Neuron (in vitro differentiated cells): Measurements from ENCODE around the gene NRXN3.

Experiments
- H2AFZ ChIP-seq: one replicate; pipeline ENCODE4 v1.6.1; 2013; ENCODE audit warnings: low read depth, mild to moderate bottlenecking, inconsistent platforms, low read length, moderate library complexity
- H3K27me3 ChIP-seq: one replicate; pipeline ENCODE4 v1.6.1; 2013; ENCODE audit warnings: low read length; ENCODE audit not compliant: insufficient read depth
- H3K36me3 ChIP-seq: one replicate; pipeline ENCODE4 v1.6.1; 2013; ENCODE audit warnings: low read length; ENCODE audit not compliant: insufficient read depth
- H3K4me1 ChIP-seq: one replicate; pipeline ENCODE4 v1.6.1; 2013; ENCODE audit warnings: low read length; ENCODE audit not compliant: insufficient read depth
- H3K4me3 ChIP-seq: 2 replicates; pipeline ENCODE4 v1.5.1; 2013; ENCODE audit warnings: mild to moderate bottlenecking, low read length, moderate library complexity
- H3K9me3 ChIP-seq: one replicate; pipeline ENCODE4 v1.6.1; 2013; ENCODE audit warnings: low read length

The NRXN3 gene

DNA sequence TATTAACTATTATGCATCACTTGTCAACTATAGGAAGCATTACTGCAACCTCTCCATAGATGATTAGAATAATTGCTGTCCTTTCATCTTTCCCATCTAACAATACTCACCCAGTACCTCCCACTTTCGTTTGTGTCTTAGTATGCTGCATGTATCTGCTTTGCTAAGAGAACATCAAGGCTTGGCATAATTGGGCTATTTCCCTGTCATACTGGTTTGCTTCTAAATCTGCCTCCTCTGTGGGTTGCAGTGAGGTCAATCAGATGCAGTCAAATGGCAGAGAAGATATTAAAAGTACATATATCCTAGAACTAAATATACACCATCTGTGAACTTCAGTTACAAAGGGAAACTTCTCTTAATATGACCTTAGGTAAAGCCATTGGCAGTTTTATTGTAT is 1330.3 kb downstream of the NRXN3 start:
- Histone ChIP-seq H3K4me1 (no peaks in the 10 kb centered on the region), H3K36me3 (no peaks in the 10 kb centered on the region), H3K9me3 (no peaks in the 10 kb centered on the region), H2AFZ (no peak overlapping the region), H3K27me3 (no peaks in the 10 kb centered on the region), H3K4me3 (no peak overlapping the region)

DNA sequence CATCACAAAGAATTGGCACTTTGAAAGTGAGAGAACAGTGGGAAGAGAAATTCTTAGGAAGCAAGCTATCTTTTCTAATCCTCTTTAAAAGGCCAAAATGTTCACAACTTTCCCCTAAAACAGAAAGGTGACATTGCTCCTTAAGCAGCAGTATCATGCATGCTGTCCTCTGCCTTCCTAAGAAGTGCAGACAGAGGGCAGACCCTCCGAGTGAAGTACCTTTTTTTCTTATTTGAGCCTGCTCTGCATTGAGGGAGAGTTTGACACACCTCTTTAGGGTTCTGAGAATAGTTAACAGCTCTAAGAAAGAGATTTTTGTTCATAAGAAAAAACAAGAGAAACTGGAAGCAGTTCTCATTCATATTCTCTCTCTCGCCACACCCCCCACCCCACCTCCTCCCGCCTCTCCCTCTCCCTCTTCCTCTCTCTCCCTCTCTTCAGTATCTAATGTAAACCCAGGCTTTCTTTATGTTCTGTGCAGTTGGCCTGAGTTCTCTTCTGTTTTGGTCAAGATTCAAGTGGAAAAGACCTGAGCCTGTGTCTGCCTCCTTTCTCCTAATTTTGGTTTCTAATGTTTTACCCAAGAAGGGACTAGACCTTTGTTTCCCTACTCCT is 1332.1 kb downstream of the NRXN3 start:
- Histone ChIP-seq H2AFZ (no peak overlapping the region), H3K9me3 (no peaks in the 10 kb centered on the region), H3K4me1 (no peaks in the 10 kb centered on the region), H3K27me3 (no peaks in the 10 kb centered on the region), H3K4me3 (no peak overlapping the region), H3K36me3 (no peaks in the 10 kb centered on the region)

DNA sequence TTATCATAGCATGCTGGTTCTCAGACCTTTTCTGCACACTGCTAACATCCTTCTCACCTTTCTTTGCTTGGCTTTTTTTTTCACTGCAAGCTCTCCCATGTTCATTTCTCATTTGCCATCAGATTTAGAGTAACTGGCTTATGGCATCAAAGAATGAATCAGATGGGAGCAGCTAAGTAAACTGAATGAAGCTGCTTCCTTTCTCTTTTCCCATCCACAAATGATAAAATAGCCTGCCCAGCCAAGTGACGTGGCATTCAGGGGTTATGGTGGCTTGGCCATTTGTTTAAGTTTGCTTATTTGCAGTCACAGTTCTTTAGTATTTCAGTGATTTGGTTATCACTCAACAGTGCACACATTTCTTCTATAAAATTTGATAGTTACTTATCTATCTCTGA is 1332.6 kb downstream of the NRXN3 start:
- Histone ChIP-seq H3K4me1 (no peaks in the 10 kb centered on the region), H3K4me3 (no peak overlapping the region), H2AFZ (no peak overlapping the region), H3K36me3 (no peaks in the 10 kb centered on the region), H3K27me3 (no peaks in the 10 kb centered on the region), H3K9me3 (no peaks in the 10 kb centered on the region)

DNA sequence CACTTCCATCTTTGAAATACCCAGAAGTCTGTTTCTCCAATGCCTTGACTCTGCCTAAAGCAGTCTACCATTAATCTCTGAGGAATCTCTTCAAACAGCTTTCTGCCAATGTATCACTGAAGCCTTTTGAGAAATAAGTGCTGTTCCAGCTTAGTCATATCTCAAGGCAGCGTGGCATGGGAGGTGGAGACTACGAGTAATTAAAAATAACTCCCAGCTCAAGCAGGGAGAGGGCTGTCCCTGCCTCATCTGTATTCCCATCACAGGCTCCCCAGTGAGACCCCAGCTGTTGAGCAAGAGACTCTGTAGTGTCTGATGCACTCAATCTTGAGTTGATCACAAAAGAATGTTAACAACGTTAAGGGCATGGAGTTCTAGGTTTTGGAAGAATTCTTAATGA is 1340.5 kb downstream of the NRXN3 start:
- no peak overlapping the region for H3K4me3 ChIP-seq
- no peaks in the 10 kb centered on the region for H3K9me3 ChIP-seq
- no peak overlapping the region for H2AFZ ChIP-seq
- H3K27me3 ChIP-seq = no peaks in the 10 kb centered on the region
- no peaks in the 10 kb centered on the region for H3K36me3 ChIP-seq
- peaks cover 25% of the 10 kb centered on the region for H3K4me1 ChIP-seq

DNA sequence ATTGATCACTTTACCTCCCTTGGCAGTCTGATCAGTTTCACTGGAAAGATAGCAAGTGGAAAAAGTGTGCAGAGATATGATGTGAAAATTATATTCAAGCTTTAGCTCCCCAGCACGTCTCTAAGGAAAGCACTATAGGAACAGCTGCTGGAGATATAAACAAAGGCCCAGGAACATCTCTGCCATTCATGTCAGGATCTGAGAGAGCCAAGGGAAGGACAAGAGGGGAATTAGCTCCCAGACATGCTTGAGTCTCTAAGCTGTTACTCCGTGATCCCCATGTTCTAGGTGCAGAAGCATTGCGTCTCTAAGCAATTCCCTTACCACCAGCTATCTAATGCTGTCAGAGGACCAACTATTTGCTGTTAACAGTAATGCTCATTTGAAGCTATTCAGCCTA is 1341.0 kb downstream of the NRXN3 start:
- Histone ChIP-seq H3K27me3 (no peaks in the 10 kb centered on the region), H3K9me3 (no peaks in the 10 kb centered on the region), H3K36me3 (no peaks in the 10 kb centered on the region), H2AFZ (no peak overlapping the region), H3K4me1 (peaks cover 29% of the 10 kb centered on the region), H3K4me3 (no peak overlapping the region)

DNA sequence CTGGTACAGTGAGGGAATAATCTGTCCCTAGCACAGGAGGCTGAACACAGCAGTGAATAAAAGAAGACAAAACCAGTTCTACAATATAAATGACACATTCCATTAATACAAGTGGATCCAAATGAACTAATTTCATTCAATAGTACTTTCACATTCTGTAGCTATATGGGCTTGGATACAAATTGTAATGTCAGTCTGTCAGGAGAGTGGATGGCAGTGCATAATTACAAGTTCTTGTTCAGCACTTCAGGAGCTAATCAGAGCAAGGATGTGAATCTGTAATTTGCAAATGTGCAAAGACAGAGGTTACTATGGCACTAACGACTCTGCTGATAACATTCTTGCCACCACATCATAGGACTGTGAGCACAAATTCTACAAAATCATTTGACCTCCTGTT is 1343.3 kb downstream of the NRXN3 start:
- Histone ChIP-seq H3K9me3 (no peaks in the 10 kb centered on the region), H3K27me3 (no peaks in the 10 kb centered on the region), H3K4me3 (no peak overlapping the region), H3K4me1 (peaks cover 32% of the 10 kb centered on the region), H2AFZ (no peak overlapping the region), H3K36me3 (no peaks in the 10 kb centered on the region)

DNA sequence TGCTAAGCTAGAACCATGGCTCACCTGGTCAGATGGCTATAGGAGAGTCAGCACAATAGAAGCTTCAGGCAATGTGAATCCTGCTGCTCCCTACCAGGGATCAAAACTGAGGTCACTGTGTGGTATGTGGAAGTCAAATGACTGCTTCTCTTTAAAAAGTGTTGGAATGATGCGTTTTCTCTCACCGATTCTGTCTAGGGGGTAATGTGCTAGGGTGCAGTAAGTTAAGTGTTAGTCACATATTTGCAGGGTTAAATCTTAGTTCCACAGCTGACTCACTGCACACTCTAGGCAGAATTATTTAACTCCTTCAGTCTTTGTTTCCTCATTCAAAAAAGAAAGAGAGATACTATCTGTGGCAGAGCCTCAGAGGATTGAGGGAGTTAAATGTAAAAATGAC is 1344.5 kb downstream of the NRXN3 start:
- no peak overlapping the region for H3K4me3 ChIP-seq
- H3K36me3 ChIP-seq = no peaks in the 10 kb centered on the region
- H3K27me3 ChIP-seq = no peaks in the 10 kb centered on the region
- H2AFZ ChIP-seq = no peak overlapping the region
- H3K4me1 ChIP-seq = peaks cover 32% of the 10 kb centered on the region
- H3K9me3 ChIP-seq = no peaks in the 10 kb centered on the region

DNA sequence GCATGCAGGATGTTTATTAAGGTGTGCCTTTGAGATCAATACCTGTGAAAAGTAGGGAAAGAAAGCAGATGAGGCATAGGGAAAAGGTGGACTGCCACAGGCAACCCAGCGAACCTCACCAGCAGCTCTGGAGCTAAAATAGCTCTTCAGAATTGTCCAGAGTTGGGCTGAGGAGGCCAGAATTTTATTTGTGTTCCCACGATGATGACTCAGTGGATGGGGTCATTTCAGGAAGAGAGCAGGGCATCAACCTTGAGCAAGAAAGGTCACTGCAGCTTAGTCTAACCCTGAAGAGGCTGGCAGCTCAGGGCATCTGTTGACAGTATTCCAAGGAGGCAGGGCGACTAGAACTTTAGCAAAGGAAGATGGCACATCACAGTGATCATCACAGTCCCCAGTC is 1345.0 kb downstream of the NRXN3 start:
- Histone ChIP-seq H3K4me3 (no peak overlapping the region), H3K9me3 (no peaks in the 10 kb centered on the region), H2AFZ (no peak overlapping the region), H3K27me3 (no peaks in the 10 kb centered on the region), H3K4me1 (peaks cover 32% of the 10 kb centered on the region), H3K36me3 (no peaks in the 10 kb centered on the region)

DNA sequence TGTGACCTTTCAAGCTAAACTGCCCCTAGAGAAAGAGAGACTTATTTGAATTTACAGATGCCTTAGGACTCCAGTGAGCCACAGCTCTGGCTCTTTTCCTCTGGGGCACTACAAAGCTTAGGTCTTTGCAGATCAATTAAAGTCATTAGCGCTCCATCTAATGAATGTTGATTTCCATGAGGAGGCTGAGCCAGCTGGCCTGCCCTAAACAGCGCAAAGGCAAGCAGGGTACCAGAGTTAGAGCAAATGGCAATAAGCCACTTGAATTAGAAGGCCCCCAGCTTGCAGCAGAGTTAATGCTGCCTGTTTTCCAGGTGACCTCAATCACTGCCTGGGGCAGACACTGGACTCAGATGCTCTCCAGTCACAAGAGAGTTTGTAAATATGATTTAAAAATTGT is 1345.8 kb downstream of the NRXN3 start:
- Histone ChIP-seq H3K4me3 (no peak overlapping the region), H3K4me1 (peaks cover 25% of the 10 kb centered on the region), H3K36me3 (no peaks in the 10 kb centered on the region), H3K27me3 (no peaks in the 10 kb centered on the region), H2AFZ (no peak overlapping the region), H3K9me3 (no peaks in the 10 kb centered on the region)

DNA sequence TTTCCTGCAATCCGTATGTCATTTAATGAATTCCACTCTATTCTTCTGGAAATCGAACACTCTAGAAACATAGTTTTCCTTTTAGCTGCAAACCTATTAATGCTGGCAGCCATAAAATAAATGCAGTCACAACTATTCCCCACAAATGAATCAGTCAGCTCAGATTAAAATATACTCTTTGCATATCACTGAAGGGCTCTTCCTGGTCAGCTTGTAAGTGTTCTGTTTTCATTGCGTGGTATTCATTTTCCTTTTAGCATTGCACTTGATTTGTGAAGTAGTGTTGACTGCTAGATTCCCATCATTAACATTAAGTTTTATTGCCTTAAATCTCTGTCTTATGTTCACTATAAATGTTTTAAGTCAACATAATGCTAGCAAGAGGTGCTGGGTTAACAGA is 1355.2 kb downstream of the NRXN3 start:
- no peaks in the 10 kb centered on the region for H3K9me3 ChIP-seq
- no peaks in the 10 kb centered on the region for H3K36me3 ChIP-seq
- no peak overlapping the region for H2AFZ ChIP-seq
- H3K4me1 ChIP-seq = no peaks in the 10 kb centered on the region
- no peak overlapping the region for H3K4me3 ChIP-seq
- H3K27me3 ChIP-seq = no peaks in the 10 kb centered on the region

DNA sequence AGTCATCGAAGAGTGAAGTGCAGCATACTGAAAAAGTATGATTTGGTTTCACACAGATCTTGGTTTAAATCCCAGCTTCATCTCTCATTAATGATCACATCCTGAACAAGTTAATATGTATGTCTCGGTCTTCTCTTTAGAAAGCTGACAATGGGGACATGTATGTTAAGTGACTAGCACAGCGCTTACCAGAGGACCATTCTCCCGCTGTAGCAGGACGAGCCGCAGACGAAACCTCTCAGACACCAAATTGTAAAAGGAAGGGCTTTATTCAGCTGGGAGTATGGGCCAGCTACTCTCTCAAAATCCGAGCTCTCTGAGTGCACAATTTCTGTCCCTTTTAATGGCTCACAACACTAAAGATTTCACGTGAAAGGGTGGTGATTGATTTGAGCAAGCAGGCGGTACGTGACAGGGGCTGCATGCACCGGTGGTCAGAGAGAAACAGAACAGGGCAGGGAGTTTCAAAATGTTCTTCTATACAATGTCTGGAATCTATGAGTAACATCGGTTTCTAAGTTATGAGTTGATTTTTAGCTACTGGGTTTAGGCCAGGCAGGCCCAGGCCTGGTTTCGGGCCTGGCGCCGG is 1358.7 kb downstream of the NRXN3 start:
- no peak overlapping the region for H3K4me3 ChIP-seq
- peak overlapping the region; percentile 5 for H2AFZ ChIP-seq
- no peaks in the 10 kb centered on the region for H3K4me1 ChIP-seq
- H3K9me3 ChIP-seq = no peaks in the 10 kb centered on the region
- H3K36me3 ChIP-seq = no peaks in the 10 kb centered on the region
- H3K27me3 ChIP-seq = no peaks in the 10 kb centered on the region

DNA sequence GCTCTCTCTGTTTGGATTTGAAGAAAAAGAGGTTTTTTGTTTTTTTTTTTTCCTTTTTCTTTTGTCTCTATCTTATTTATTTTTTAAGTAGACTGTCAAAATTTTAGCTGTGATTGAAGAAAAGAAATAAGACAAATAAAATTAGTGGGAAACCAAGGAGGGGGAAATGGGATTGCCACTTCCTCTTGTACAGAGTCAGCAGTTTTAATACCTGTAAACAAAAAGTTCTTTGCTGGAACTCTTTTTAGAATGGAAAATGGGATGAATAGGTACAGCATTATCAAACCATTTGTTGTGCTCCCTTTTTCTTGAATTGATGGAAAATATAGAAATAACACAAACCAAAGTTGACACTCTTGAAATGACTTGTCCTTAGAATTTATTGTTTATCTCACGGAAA is 1360.4 kb downstream of the NRXN3 start:
- Histone ChIP-seq H3K9me3 (no peaks in the 10 kb centered on the region), H3K4me3 (no peak overlapping the region), H3K36me3 (no peaks in the 10 kb centered on the region), H3K27me3 (no peaks in the 10 kb centered on the region), H3K4me1 (no peaks in the 10 kb centered on the region), H2AFZ (no peak overlapping the region)

DNA sequence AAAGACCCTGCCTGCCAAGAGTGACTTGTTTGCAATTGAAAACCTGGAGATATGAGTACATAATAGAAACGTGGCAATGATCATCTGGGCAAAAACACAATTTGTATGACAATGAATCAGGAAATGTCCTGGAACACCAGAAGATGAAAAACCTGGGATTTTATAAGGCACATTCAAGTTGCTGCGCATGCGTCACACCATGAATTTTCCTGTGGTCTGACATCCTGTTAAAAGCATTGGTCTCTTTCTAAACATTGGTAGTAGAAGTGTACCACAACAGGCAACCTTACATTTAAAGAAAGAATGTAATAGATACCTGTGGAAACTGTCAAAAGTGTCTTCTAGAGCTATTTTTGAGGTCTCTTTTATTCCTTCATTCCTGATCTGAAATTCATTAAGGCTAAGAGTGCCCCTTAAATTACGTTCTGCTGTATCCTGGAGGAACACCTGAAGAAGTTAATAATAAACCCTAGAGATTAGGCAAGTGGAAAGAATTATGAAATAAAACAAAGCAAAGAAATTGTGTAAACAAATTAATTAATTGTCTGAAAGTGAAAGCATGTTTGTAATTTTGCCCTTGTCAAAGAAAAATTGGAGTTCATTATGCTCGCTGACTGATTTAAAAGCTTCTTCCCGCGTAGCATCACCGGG is 1364.7 kb downstream of the NRXN3 start:
- Histone ChIP-seq H2AFZ (no peak overlapping the region), H3K4me3 (no peak overlapping the region), H3K27me3 (no peaks in the 10 kb centered on the region), H3K36me3 (no peaks in the 10 kb centered on the region), H3K4me1 (no peaks in the 10 kb centered on the region), H3K9me3 (no peaks in the 10 kb centered on the region)

DNA sequence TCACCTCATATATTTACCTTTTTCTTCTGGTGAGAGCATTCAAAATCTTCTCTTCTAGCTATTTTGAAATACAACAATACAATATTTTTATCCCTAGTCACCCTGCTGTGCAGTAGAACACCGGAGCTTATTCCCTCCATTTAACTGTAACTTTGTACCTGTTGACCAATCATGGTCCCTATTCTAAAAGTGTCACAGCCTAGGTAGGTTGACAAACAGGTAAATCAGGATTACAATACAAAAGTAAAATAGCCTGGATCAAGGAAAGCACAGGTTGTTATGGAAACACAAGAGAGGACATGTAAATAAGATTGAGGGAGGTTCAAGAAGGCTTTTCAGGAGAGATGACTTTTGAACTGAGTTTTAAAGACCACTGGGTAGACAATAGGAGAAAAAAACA is 1370.2 kb downstream of the NRXN3 start:
- Histone ChIP-seq H3K9me3 (no peaks in the 10 kb centered on the region), H3K36me3 (no peaks in the 10 kb centered on the region), H2AFZ (no peak overlapping the region), H3K27me3 (no peaks in the 10 kb centered on the region), H3K4me3 (no peak overlapping the region), H3K4me1 (no peaks in the 10 kb centered on the region)
